BLaER1 treated with 17β-estradiol and CSF1 and Interleukin-3, amounts not matched to agents 10 nM and 100 nM (cell line): ENCODE data around the gene DCDC2C.
"Not testable (repeated sequence)": the region's sequence is repeated elsewhere in the genome, so short reads cannot be mapped to it uniquely, and the experiment has no call there.

ENCODE experiments used
- H3K27ac ChIP-seq, 11 experiments: shearing (Covaris generic); formaldehyde crosslinking; 2 replicates each; pipeline ENCODE4 v1.8.1; 2022
- H3K27me3 ChIP-seq, 11 experiments: shearing (Covaris generic); formaldehyde crosslinking; 2 replicates each; pipeline ENCODE4 v1.8.1; 2022
- H3K36me3 ChIP-seq, 11 experiments: shearing (Covaris generic); formaldehyde crosslinking; 2 replicates each; pipeline ENCODE4 v1.8.1; 2022
- H3K4me1 ChIP-seq, 10 experiments: shearing (Covaris generic); formaldehyde crosslinking; 2 replicates each; pipeline ENCODE4 v1.8.1; 2022
- H3K4me2 ChIP-seq, 11 experiments: shearing (Covaris generic); formaldehyde crosslinking; 2 replicates each; pipeline ENCODE4 v1.8.1; 2022
- H3K4me3 ChIP-seq, 10 experiments: shearing (Covaris generic); formaldehyde crosslinking; 2 replicates each; pipeline ENCODE4 v1.8.1; 2022
- H3K9ac ChIP-seq, 11 experiments: shearing (Covaris generic); formaldehyde crosslinking; 2 replicates each; pipeline ENCODE4 v1.8.1; 2022
- H3K9me3 ChIP-seq, 11 experiments: shearing (Covaris generic); formaldehyde crosslinking; replicated peaks in 1 of 11; 2 replicates each; pipeline ENCODE4 v1.8.1; 2022
- H4K20me1 ChIP-seq, 11 experiments: shearing (Covaris generic); formaldehyde crosslinking; 2 replicates each; pipeline ENCODE4 v1.8.1; 2022
- Cebpa-rat ChIP-seq, 11 experiments: shearing (Covaris generic); IDR thresholded peaks; 2 replicates each; pipeline ENCODE4 v1.8.1; 2022

DCDC2C gene

DNA sequence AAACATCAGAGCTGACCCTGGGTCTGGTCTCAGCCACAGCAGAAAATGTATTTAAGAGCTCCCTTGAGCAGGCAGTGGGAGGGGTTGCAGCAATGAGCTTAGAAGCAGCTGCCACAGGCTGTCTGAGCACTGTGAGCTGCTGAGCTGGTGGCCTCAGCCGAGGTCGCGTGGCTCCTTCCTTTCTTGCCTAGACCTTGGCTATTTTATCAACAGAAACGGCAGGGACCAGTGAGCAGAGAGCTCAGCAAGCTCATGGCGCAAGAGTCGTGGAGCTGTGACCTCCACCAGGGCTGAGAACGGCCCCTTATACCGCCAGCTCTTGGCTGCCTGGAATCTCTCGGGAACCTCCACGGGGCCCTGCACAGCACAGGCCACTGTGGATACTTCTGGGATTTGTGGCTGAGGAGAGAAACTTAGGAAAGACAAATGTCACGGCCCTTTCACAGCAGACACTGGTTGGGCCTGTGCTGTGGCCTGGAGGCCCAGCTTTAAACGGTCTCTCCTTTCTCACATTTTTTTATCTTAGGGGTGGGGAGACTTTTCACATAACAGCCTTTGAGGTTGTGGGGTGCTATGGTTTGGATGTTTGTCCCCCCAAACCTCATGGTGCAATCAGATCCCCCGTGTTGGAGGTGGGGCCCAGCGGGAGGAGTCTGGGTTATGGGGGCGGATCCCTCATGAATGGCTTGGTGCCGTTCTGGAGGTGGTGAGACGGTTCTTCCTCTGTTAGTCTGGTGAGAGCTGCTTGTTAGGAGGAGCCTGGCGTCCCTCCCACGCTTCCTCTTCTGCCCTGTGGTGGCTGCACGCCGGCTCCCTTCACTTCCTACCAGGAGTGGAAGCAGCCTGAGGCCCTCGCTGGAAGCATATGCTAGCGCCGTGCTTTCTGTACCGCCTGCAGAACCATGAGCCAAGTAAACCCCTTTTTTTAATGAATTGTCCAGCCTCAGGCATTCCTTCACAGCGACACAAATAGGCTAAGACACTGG, 43.6 kb upstream of the DCDC2C start:
- Histone ChIP-seq H3K27me3 (peaks cover 0 to 31% (median 0%) of the 10 kb centered on the region in 11 experiments; a peak in 8 of 22 replicates), H3K36me3 (no peaks in the 10 kb centered on the region), H3K27ac (peak overlapping the region; percentile 8 to 89 (median 78); a peak in 21 of 22 replicates), H3K9ac (peak overlapping the region; percentile 34 to 77 (median 65); a peak in 21 of 22 replicates), H4K20me1 (peaks cover 0 to 5% (median 0%) of the 10 kb centered on the region in 11 experiments; a peak in 1 of 22 replicates), H3K4me1 (peaks cover 77 to 87% (median 85%) of the 10 kb centered on the region in 10 experiments), H3K4me3 (peak overlapping the region in 1 of 10 experiments; percentile 17; a peak in 3 of 20 replicates), H3K4me2 (peak overlapping the region; percentile 71 to 94 (median 79)), H3K9me3 (peaks cover 0 to 9% (median 5%) of the 10 kb centered on the region in 11 experiments; a peak in 11 of 22 replicates)
- peak in 3 of 11 experiments; percentile 9 to 65 (median 15); a peak in 1 of 22 replicates for TF ChIP-seq Cebpa-rat (IDR thresholded peaks at IDR 0.05)

GRCh38 chr2:3660640-3661039, 42.7 kb upstream of the DCDC2C start:
- Histone ChIP-seq H3K27ac (peak overlapping the region in 9 of 11 experiments; percentile 75 to 89 (median 84); a peak in 16 of 22 replicates), H3K4me1 (peaks cover 73 to 78% (median 76%) of the 10 kb centered on the region in 10 experiments), H3K4me2 (peak overlapping the region; percentile 71 to 94 (median 76); a peak in 20 of 22 replicates), H3K9ac (0 out of 22 replicates have a peak overlapping the region, but pooled peaks of 1 of the 11 experiments have one; percentile 71), H3K27me3 (peaks cover 0 to 22% (median 0%) of the 10 kb centered on the region in 11 experiments; a peak in 8 of 22 replicates)
- H3K9me3 ChIP-seq, H4K20me1 ChIP-seq, H3K4me3 ChIP-seq, H3K36me3 ChIP-seq: not testable (repeated sequence)

DNA sequence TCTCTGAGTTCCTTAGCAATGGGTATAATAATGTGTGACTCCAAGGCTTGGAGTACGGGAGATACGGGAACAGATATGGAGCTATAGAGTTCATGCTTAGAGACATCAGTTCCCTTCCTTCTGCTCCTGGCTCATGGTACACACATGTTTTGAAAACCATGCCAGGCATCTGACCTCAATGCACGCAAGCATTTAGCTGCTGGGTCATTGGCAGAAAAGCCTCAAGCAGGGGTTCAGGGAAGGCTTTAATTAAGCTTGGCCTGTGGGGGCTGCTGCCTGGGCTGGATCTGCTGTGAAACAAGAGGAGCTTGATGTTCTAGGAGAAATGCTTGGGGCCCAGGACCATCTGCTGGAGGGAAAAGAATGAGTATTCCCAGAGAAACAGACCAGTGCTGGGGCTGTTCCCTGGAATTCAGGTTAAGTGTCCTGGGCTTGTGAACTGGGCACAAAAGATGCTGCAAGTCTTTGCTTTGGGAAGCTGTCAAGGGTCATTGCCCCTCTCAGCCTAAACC, 42.2 kb upstream of the DCDC2C start:
- peak overlapping the region; percentile 71 to 94 (median 76) for H3K4me2 ChIP-seq
- H3K27ac ChIP-seq = peak overlapping the region in 10 of 11 experiments; percentile 59 to 89 (median 84); a peak in 21 of 22 replicates
- H3K4me1 ChIP-seq = peaks cover 67 to 76% (median 72%) of the 10 kb centered on the region in 10 experiments

DNA sequence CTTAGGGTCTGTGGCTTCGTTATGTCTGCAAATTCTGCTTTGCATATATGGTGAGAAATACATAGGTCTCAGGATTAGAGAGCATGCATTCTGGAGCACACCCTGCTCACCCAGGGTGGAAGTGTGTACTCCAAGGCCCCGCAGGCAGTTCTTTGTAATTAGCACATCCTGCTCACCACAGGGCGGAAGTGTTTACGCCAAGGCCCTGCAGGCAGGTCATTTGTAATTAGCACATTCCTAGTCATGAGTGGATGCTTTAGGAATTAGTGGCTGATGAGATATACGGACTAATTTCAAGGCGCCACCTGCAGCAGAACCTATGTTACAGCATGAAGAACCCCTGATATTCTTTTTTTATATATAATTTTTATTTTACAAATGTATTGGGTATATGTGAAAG, 41.1 kb upstream of the DCDC2C start:
- Histone ChIP-seq H3K9ac (peak overlapping the region in 10 of 11 experiments; percentile 23 to 73 (median 65); a peak in 19 of 22 replicates), H3K4me2 (peak overlapping the region; percentile 71 to 94 (median 76)), H4K20me1 (no peaks in the 10 kb centered on the region), H3K4me3 (no peak overlapping the region), H3K9me3 (peaks cover 0 to 9% (median 5%) of the 10 kb centered on the region in 11 experiments; a peak in 11 of 22 replicates), H3K4me1 (peaks cover 57 to 76% (median 72%) of the 10 kb centered on the region in 10 experiments), H3K27ac (peak overlapping the region; percentile 28 to 89 (median 84); a peak in 19 of 22 replicates), H3K36me3 (no peaks in the 10 kb centered on the region), H3K27me3 (peaks cover 0 to 6% (median 0%) of the 10 kb centered on the region in 11 experiments; a peak in 6 of 22 replicates)
- no peak for TF ChIP-seq Cebpa-rat (IDR thresholded peaks at IDR 0.05)

More for the DNA sequence above, 42.2 kb upstream of the DCDC2C start:
- H3K27me3 ChIP-seq = peaks cover 0 to 16% (median 0%) of the 10 kb centered on the region in 11 experiments; a peak in 8 of 22 replicates
- no peaks in the 10 kb centered on the region for H3K36me3 ChIP-seq
- TF ChIP-seq Cebpa-rat (IDR thresholded peaks at IDR 0.05) = no peak
- H3K4me3 ChIP-seq = no peak overlapping the region
- peak overlapping the region in 8 of 11 experiments; percentile 45 to 73 (median 66); a peak in 13 of 22 replicates for H3K9ac ChIP-seq
- H3K9me3 ChIP-seq = peaks cover 0 to 9% (median 5%) of the 10 kb centered on the region in 11 experiments; a peak in 11 of 22 replicates
- H4K20me1 ChIP-seq = no peaks in the 10 kb centered on the region

- Histone ChIP-seq H3K9me3 (peaks cover 0 to 9% (median 5%) of the 10 kb centered on the region in 11 experiments; a peak in 11 of 22 replicates), H3K36me3 (no peaks in the 10 kb centered on the region), H3K4me3 (no peak overlapping the region), H3K9ac (no peak overlapping the region), H3K4me1 (peaks cover 38 to 70% (median 62%) of the 10 kb centered on the region in 10 experiments), H3K27me3 (no peaks in the 10 kb centered on the region), H3K4me2 (no peak overlapping the region), H3K27ac (no peak overlapping the region), H4K20me1 (no peaks in the 10 kb centered on the region)
- no peak for TF ChIP-seq Cebpa-rat (IDR thresholded peaks at IDR 0.05)
These were observed 39.3 kb upstream of the DCDC2C start for GRCh38 chr2:3664118-3664517.

DNA sequence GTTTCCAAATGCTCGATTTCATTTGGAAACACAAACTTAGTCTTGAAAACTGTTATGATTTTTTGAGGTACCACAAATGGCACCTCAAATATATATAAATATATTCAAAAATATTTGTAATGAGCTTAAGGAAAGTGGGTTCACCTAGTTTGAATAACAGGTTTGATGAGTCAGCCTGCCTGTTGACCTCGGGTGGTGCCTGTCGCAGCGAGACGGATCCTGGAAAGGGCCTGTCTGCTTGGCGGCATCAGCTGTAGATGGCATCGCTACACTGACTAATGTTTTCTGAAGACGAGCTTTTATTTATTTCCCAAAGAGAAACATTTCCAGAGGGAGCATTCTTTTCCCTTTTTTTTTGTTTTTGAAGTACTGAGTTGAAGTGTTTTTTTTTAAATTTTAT, 38.5 kb upstream of the DCDC2C start:
- no peaks in the 10 kb centered on the region for H4K20me1 ChIP-seq
- no peaks in the 10 kb centered on the region for H3K36me3 ChIP-seq
- no peak overlapping the region for H3K4me3 ChIP-seq
- H3K27ac ChIP-seq = no peak overlapping the region
- peaks cover 30 to 61% (median 54%) of the 10 kb centered on the region in 10 experiments for H3K4me1 ChIP-seq
- H3K27me3 ChIP-seq = no peaks in the 10 kb centered on the region
- H3K9me3 ChIP-seq = peaks cover 0 to 14% (median 5%) of the 10 kb centered on the region in 11 experiments; a peak in 14 of 22 replicates
- H3K4me2 ChIP-seq = no peak overlapping the region
- no peak overlapping the region for H3K9ac ChIP-seq
- TF ChIP-seq Cebpa-rat (IDR thresholded peaks at IDR 0.05) = no peak

DNA sequence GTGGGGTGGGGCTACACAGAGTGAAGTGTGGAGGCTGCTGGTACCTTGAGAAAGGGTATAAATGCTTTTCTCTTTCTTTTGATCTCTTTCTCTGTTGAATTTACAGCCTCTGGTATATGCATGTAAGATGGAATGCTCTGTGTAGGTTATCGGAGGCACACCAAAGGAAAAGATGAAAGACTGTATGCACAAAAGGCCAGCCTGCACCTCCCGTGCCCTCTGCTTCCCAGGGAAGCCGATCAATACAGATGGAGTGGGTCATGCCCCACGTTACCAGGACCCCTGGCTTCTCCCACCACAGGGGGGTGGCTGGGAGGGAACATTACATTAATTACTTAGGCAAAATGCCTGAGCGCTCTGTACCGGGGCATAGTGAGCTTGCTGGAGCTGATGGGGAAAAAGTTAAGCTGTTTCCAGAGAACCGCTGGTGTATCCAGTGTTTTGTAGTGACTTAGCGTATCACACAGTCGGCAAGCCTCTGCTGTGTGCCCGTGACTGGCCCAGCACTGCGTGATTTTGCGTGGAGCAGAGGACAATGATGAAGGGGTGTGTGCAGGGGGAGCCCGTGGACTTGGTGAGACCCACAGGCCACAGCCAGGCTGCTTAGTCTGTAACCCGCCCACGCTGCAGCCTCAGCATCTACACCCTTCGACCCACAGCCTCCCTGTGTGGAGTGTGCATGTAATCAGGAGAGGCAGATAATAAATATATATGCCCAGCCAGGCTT, 37.3 kb upstream of the DCDC2C start:
- Histone ChIP-seq H3K4me1 (peaks cover 19 to 50% (median 43%) of the 10 kb centered on the region in 10 experiments), H3K4me2 (peak overlapping the region in 7 of 11 experiments; percentile 45 to 70 (median 62); a peak in 13 of 22 replicates), H3K36me3 (no peaks in the 10 kb centered on the region), H3K9ac (no peak overlapping the region), H3K27ac (no peak overlapping the region; a peak in 1 of 22 replicates), H3K4me3 (no peak overlapping the region), H3K9me3 (peaks cover 0 to 14% (median 4%) of the 10 kb centered on the region in 11 experiments; a peak in 5 of 22 replicates), H4K20me1 (no peaks in the 10 kb centered on the region), H3K27me3 (no peaks in the 10 kb centered on the region)
- no peak for TF ChIP-seq Cebpa-rat (IDR thresholded peaks at IDR 0.05)

DNA sequence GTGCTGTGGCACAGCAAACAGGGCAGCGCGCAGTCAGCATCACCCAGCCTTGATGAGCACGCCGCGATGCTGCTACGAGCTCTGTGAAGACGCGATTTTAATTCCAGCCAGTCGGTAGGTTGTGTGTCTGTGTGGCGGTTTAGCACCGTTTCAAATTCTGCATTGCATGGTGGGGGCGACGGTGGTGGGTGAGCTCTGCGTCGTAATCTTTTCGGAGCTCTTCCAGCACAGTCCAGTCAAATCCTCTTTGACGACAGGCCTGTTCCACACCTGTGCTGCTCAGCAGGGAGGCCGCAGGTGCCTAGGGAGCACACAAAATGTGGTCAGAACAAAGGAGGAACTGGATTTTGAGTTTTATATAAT, 36.8 kb upstream of the DCDC2C start:
- peak overlapping the region in 9 of 11 experiments; percentile 45 to 70 (median 59); a peak in 17 of 22 replicates for H3K4me2 ChIP-seq
- no peak for TF ChIP-seq Cebpa-rat (IDR thresholded peaks at IDR 0.05)
- peak overlapping the region in 3 of 11 experiments; percentile 14 to 47 (median 15); a peak in 2 of 22 replicates for H3K27ac ChIP-seq

More for the DNA sequence above, 36.8 kb upstream of the DCDC2C start:
- Histone ChIP-seq H3K4me1 (peaks cover 14 to 45% (median 37%) of the 10 kb centered on the region in 10 experiments), H3K36me3 (no peaks in the 10 kb centered on the region), H3K27me3 (no peaks in the 10 kb centered on the region), H4K20me1 (no peaks in the 10 kb centered on the region), H3K9ac (0 out of 22 replicates have a peak overlapping the region, but pooled peaks of 2 of the 11 experiments have one; percentile 4 to 29), H3K4me3 (no peak overlapping the region), H3K9me3 (peaks cover 0 to 17% (median 4%) of the 10 kb centered on the region in 11 experiments; a peak in 5 of 22 replicates)
